GM21367 (cell line): ENCODE results near the gene CHD5.

Experiments
- ATAC-seq: cut with Tn5 transposase; IDR thresholded peaks from one replicate; pipeline ENCODE4 v1.9.1; 2021; ENCODE audit not compliant: unreplicated experiment

Gene CHD5

DNA sequence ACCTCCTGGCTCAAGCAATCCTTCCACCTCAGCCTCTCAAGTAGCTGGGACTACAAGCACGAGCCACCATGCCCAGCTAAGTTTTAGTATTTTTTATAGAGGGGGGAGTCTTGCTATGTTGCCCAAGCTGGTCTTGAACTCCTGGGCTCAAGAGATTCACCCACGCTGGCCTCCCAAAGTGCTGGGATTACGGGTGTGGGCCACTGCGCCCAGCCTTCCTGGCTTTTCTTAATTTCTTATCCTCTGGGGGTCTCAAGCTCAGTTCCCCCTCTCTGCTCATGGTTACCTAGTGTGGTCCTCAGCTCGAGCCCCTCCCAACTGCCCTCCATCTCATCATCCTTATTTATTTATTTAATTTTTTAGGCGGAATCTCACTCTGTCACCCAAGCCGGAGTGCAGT is 22.1 kb upstream of the CHD5 start:
- no peak for ATAC-seq

DNA sequence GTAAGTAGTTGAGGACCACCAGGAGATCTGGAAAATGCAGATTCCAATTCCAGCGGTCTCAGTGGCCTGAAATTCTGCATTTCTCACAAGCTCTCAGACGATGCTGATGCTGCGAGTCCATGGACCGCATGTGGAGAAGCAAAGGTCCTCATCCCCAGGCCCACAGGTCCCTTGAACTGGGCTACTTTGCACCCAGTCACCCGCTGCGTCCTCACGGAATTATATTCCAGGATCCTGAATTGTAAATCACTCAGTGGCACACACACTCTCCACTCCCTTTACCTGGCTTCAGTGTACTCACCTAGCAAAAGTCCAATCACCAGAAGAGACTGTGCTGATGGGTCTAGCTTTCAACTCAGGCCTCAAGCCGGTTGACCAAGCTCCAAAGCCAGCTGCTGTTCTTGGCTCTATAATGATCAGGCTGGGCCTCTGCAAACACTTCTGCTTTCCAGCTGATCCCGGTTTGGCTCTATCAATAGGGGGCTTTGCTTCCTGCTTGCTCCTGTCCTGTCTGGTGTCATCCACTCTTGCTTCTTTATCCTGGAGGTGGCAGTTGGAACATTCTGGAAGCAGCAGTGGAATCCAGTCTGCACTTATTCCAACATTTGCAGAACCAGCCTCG is 20.2 kb upstream of the CHD5 start:
- no peak for ATAC-seq

DNA sequence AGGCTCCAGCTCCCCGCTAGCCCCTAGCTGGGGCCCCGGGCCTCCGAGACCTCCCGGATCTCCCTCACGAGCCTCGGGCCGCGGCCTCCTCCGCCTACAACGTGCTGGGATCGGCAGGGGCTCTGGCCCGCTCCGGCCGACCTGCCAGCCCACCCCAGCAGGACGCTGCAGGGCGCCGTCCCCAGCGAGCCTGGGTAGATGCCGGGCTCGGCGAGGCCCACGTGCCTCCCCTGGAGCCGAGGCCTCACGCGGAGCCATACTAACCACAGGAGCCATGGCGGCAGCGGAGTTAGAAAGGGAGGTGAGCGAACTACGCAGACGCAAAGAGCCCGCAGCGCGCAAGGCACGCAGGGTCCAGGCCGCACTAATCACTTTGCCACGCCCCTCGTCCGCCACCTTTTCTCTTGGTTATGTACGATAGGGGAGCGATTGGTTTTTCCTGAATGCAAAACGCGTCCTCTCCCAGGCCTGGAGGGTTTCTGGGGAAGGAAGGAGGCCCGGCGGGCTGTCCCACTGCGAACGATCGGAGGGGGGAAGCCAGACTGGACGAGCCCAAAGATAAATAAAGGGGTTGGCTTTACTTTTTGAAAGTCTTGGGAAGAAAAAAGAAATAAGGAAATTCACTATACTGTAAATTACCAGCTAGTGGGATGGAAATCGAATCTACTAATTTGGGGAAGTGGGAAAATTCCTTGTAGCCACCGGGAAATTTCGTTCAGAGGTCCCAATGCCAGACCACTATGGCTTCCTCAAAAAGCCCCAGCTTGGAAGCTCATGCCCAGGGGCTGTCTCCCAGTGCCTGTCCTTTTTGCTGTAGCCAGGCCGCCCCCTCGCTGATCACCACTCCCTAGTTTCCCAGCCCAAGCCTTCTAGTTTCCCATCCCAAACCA is 19.4 kb upstream of the CHD5 start, which contains the start of gene RPL22:
RPL22 (minus strand) TSS at position 298 of the 890 bp plus-strand sequence; CDS start at position 276, 22 bp downstream.
- ATAC-seq = peak; percentile 92

DNA sequence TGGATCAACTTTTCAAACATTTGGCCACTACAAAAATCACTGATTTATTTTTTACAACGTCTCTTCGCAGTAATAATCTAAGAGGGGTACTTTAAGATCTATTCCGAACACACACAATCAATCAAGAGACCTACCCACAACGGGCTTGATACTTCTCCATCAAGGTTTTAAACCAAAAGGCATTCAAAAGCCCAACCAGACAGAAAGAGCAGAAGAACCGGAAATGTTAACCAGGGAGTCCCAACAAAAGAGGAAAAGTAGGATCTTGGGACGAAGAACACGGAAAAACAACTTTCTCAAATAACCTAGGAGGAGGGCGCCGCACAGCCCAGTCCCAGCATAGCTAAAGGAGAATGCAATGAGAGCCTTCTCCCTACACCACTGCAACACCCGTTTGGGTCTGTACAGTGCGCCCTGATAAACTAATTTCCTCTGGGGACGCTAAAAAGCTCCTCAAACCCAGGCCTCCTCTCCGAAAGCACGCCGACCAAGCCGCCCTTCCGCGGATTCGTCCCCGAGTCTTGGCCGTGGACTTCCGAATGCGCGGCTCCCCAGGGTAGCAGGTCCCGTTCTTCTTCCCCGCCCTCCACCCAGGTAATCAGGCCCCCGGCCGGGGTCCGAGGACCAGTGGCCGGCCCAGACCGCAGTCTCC is 18.7 kb upstream of the CHD5 start:
- ATAC-seq = no peak

DNA sequence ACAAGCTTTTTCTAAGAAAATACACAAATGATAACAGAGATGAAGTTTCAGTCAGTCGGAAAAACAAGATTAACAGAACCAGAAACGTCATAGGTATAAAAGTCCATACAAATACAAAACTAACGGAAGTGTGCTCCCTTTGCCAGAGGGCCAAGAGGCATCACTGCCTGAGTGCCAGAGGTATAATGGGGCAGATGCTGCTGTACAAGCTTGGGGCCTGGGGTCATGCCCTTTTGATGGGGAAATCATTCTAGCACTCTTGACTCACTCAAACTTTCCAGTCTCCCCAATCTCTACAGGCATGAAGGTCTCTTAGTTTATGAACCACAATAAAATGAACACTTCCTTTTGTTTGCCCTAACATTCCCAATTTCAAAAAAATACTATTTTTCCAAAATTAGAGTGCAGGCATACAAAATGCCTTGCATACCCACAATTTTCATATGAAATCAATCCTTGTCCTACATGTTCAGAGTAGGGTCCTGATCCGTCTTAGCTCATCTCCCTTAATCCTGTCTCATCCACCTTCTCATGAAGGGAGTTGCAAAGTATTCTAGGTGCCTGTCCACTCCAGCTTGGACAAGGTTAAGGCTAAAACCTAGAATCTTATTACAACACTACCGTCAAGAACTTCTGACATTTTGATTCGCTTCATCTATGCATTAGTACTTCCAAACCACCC is 17.8 kb upstream of the CHD5 start:
- ATAC-seq = no peak

DNA sequence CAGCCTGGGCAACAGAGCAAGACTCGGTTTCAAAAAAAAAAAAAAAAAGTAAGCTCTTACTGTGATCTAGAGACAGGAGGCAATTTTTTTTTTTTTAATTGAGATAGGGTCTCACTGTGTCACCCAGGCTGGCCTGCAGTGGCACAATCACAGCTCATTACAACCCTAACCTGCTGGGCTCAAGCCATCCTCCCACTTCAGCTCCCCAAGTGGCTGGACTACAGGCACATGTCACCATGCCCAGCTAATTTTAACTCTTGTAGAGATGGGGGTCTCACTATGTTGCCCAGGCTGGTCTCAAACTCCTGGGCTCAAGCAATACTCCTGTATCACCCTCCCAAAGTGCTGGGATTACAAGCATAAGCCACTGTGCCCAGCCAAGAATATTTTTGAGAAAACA is 11.8 kb upstream of the CHD5 start:
- no peak for ATAC-seq

DNA sequence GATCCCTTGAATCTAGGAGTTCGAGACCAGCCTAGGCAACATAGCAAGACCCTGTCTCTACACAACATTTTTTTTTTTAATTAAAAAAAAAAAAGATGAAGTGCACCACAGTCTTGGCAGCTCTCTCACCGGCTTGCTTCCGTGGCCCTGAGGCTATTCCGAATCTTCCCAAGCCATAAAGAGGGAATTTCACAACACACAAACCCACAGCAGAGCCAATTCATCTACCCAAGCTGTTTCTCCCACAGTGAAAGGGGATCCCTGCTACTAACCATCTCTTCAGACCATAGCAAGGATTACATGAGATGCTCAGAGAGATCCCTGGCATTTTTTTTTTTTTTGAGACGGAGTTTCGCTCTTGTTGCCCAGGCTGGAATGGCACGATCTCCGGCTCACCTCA is 8.3 kb upstream of the CHD5 start:
- ATAC-seq = no peak

DNA sequence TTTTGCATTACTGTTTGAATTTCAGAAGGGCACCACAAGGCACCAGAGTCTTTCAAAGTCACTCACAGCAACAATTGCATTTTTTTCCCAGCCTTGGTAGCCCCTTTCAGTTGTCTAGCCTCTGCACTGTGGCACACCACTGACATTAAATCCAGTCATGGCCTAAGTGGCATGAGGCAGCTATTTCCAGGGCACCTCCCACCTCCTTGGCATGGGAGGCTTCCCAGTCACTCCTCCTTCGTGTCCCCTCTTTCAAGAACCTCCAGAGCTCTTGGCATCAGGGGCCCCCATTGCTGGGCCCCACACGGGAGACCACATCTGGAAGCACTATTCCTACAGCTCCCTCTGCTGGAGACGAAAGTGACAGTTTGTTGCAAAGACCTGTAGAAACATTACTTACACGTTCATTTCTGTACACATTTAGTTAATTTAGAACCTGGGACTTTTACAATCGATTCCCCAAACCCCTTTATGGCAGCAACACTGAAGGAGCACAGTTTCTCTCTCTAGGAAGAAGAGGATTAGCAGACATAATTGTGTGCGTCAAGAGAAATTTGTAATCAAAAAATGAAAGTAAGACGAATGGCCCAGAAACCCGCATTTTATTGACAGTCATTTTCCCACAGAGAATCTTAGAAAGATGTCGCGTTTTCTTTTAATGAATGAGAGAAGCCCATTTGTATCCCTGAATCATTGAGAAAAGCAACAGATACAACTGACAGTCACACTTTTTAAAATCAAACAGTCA is 5.7 kb upstream of the CHD5 start:
- no peak for ATAC-seq

DNA sequence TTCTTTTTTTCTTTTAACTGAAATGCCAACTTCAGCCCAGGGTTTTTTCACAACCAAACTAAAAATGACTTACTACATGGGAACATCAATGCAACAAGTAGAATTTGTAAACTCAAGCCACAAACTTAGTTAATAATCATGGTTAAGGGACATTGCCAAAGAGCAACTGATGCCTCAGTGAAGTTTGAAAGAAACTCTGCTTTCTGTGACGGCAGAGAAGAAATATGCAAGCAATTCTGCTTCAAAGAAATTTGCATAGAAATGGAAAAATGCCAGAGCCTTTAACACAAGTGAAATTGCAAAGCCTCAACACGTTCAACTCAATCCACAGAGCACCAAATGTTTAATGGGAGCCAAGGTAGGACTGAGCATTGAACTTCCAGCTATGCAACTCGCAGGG is 5.0 kb upstream of the CHD5 start:
- ATAC-seq = no peak

DNA sequence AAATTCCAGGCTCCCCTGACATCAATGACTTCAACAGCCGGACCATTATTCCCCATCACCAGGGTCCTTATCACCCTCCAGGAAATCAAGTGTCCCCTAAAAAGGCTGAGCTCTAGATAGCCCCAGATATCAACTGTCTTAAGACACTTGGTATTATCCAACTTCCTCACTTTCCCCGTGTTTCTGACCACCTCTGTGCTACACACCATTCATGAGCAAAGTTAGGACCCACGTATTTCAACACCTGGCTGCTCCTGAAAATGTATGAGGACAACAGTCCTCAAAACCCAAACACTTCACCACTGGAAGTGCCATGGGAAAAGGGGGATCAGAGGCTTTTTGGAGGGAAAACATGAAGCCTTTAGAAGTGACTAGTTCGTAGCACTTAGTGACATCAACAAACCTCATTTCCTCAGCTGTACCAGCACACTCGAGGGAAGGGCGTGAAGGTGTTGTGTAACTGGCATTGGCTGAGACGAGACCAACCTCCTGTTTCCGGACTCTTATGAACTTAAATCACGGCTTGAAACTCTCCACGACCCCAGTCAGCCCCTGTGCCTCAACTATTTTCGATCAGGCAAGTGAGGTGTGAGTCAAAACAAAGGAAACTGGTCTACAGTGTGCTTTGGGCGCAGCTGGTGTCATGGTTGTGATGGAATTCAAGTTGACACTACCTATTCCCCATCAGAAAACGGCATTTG is 4.1 kb upstream of the CHD5 start:
- ATAC-seq = no peak

DNA sequence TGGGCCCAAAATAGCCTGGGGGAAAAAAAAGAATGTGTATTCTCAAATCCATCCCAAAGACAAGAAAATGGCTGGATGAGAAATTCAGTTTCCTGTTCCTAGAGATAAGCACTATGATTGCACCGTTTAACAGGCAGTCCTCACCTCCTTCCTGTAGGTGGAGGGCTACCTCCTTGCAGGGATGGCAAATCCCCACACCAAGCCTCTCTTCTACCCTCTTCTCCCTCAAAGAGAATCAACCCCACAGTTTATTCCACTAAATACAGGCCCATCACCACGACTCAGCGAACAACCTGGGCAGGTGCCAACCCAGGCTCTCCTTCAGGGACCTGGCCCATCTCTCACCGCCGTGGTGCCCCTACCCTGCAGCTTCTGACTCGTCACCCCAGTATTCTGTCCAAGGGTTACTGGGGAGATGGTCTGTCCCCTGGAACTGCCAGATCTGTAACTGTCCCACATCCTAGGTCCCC is 3.4 kb upstream of the CHD5 start:
- no peak for ATAC-seq

DNA sequence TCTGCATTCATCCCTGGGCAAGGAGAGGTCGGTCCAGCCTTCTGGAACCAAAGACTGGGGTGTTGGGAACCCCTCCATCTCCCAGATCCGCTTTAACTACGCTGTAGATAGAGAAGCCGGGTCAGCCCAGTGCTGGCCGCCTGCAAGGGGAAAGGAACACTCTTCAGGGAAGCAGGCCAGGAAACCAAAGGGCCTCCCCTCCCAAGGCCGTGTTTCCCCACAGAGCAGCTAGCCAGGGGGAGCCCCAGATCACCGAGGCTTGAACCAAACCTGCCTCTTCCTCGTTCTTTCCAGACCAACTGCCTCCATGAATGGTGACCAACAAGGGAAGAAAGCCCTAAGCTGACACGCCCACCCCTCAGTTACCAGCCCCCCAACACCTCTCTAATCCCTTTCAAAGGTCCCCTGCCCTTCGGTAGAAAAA is 1.2 kb upstream of the CHD5 start:
- no peak for ATAC-seq

DNA sequence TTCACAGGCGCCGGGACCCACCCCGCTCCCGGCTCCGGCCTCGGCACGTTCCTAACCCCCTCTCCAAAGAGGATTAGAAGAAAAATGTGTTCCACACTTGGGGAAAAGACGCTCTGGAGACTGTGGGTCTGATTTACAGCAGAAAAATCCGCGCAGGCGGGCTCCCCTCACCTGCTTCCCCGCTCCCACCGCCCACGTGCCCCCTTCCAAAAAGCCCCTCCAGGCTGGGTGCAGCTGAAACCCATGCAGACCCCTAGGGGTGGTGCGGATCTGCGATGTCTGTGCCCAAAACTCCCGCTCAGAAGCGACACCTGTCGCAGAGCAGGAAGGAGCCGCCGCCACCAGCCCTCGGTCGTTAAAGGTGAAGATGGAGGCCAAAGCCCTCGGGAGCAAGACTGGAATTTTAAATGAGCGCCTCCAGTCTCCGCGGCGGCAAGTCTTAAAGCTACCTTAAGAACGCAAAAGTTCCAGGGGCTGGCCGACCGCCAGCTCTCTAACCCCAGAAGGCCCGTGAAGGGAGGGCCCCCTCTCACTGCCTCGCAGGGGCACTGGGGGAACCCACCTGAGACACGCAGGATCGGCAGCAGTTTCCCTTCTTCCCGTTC is 688 bp upstream of the CHD5 start:
- ATAC-seq = no peak

DNA sequence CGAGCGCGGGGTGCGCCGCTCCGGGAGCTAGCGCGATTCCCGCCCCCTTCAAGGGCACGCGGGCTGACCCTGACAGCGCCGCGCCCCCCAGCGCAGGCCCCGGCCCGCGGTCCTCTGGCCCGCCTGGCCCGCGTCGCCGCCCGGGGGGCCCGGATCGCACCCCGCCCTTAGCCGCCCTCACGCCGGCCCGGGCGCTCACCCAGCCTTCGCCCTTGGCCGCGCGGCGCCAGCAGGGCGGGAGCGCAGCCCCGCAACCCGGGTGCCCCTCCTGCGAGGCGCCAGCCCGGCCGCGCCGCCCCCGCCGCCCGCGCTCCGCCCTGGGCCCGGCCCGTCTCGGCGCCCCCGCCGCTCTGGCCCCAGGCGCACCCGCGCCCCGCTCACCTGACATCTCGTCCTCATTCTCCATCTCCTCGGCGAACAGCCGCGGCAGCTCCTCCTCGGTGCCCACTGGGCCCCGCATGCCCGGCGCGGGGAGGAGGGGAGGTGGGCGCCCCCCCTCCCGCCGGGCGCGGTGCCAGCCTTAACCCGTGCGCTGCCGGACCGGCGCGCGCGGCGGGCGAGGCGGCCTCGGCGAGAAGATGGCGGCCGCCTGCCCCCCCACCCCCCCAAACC is 451 bp downstream of the CHD5 start:
- no peak for ATAC-seq

DNA sequence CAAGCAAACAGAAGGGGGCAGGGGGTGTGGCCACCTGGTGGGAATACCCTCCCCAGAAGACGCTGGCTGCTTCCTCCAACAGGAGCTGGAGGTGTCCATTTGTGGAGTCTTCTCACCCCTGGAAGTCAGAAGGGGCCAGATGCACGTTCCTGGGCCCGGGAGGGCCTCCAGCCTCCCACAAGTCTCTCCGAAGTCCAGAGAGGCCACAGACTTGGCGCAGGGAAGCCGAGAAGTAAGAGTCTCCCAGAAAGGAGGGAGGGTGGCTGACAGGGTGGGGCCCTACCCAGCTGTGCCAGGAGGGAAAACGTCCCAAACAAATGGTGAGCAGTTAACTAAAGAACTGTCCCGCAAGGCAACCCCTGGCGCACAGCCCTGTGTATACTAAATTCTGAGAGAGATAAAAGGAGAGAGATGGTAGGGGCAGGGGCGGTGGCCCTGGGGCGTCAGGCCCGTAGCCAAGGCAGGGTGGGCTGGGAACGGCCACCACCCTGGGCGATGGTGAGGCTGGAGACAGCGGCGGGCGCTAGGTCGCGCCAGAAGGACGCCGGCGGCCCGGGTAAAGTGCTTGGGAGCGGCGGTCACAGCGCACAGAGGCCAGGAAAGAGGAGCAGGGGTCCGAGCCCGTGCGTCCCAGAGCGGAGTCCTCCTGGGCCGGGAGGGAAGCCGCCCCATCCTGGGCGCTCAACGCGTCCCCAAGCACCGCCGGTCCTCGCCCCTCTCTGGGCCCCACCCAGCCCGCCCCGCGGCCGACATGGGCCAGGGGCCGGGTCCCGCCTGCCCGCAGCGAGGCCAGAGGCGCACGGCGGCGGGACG is 1.2 kb downstream of the CHD5 start:
- no peak for ATAC-seq

DNA sequence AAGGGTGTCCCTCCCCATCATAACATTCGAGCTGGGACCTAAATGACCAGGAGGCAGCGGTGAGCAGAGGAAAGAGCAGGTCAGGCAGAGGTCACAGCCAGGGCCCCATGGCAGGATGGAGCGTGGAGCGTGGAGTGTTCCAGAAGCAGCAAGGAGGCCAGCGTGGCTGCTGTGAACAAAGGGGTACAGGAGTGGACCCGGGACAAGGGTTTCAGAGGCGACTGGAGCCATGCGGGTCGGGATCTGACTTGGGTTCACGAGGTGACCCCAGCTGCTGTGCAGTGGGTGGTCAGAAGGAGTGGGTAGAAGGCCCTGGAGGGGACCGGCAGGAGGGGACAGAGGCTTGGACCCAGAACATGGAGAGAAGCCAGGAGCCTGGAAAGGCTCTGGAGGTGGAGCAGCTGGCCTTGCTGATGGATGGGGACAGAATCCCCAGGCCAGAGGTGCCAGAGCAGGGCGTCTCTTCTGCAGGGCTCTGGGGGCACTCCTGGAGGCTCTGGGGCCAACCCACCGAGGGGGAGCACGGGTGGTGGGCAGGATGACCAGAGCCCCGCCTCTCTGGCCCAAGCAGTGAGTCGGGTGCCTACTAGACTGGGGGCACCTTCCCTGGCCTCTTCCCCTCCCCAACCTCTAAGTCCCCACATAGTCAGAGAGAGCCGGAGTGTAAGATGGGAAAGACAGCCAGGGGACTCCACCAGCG is 2.3 kb downstream of the CHD5 start:
- ATAC-seq = no peak

DNA sequence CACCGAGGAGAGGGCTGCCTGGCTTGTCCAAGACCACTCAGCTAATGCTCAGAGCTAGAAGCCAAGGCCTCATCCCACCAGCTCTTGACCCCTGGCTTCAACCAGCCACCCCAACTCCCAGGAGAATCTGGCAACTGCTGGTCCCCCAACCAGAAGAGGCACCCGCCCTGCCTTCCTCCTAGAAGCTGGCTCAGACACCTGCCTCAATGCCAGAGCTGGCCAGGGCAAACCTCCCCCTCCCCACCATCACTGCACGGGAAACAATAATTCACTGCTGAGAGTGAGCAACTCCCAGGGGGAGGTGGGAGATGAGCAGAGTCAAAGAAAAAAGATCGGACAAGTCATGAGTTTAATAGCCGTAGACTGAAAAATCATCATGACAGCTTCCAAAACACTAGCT is 3.3 kb downstream of the CHD5 start:
- no peak for ATAC-seq

DNA sequence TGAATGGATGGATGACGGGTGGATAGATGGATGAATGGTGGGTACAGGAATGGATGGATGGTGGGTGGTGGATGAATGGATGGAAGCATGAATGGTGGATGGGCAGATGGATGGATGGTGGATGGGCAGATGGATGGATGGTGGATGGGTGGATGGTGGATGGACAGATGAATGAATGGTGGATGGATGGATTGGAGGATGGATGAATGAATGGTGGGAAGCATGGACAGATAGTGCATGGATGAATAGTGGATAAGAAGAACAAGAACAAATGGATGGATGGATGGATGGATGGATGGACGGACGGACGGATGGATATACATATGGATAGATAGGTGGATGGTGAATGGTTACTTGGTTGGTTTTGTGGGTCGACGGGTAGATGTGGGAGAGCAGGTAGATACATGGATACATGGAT is 4.7 kb downstream of the CHD5 start:
- no peak for ATAC-seq
